NT2/D1 (cell line): ENCODE measurements around the gene ZNF830.

Source experiments
- SUZ12 ChIP-seq: IDR thresholded peaks from 2 replicates; pipeline ENCODE4 v1.6.1; 2011; ENCODE audit not compliant: insufficient read length, insufficient read depth; ENCODE audit errors: extremely low read depth
- YY1 ChIP-seq: IDR thresholded peaks from 2 replicates; pipeline ENCODE4 v1.6.1; 2011; ENCODE audit not compliant: insufficient read length, insufficient read depth
- ZNF274 ChIP-seq: IDR thresholded peaks from 2 replicates; pipeline ENCODE4 v1.6.1; 2011; ENCODE audit warnings: mild to moderate bottlenecking, low read depth, low read length

- TF ChIP-seq ZNF274 (no peak), YY1 (no peak), SUZ12 (no peak)
Observed at GRCh38 chr17:34913001-34913400, 48.3 kb upstream of the ZNF830 start.
